Measurements from ENCODE around the gene BMPR1A.

Gene BMPR1A

GRCh38 chr10:86956848-86957448 lies 200.5 kb downstream of the BMPR1A start:
- DNase-seq (ENCODE audit: low spot score): no peak

DNA sequence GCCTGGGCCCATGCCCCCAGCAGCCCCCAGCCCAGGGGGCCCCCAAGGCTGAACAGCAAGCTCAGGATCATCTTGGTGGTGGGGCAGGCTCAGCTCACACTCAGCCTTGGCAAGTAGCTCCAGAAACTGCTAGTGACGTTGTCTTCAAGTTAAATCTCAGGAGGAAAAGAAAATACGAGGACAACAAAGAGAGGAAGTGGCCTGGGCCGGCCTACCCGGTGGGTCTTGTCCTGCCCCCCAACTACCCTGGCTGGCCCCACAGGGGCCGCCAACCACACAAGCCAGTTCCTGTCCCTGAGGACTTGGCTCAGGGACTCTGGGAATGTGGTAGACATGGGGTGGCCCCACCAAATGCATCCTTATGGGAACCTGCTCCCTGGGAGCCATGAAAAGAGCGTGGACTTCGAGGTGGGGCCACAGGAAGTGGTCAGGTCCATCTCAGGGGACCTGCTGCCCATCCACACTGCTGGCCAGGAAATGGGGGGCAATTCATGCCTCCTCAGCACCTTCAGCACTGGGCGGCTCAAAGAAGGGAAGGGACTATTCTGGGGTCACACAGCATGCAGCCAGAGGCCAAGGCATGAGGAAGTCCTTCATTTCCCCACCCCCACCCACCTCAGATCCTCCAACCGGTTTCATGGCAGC lies 201.2 kb downstream of the BMPR1A start, which contains the start of gene MMRN2:
MMRN2 (minus strand) TSS at position 145 of the 645 bp plus-strand sequence; CDS start at position 71, 74 bp downstream.
- DNase-seq (ENCODE audit: low spot score): no peak

- no peak for DNase-seq (ENCODE audit: low spot score)
Measured at GRCh38 chr10:86958116-86958900, 201.9 kb downstream of the BMPR1A start, which contains the start of gene SNCG. Gene SNCG (plus strand): TSS chr10:86958599. CDS start chr10:86958698, 99 bp downstream.

DNA sequence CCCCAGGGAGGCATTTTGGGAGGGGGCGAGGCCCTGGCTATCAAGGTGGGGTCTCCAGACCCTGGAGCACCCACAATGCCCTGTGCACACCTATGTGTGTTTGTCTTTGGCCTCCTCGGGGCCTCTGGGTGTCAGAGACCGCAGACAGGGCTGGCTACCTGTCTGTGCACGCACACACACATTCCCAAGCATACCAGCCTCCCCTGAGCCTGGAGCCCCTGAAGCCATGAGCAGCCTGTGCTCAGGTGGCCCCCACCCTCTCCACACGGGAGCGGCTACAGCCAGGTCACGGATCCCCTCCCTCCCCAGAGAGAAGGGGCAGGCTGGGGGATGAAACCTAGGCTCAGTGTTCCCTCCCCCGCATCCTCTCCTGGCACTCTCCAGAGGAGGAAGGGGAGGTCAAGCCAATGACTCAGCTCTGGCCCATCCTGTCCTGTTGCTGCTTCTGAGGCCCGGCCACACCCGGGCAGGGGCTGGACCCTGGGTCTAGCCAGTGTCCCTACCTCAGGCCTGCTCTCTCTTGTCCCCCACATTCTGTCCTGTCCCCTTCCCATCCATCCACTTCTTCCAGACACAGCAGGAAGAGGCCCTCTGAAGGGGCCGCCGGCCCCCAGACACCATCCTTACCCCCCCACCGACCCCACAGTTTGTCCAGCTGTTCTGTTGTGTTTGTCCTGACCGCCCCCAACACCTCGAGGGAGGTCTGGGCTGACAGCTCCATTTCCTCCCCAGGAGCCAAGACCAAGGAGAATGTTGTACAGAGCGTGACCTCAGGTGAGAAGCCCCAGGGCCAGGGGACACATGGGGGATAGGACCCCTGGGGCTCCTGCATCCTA lies 202.7 kb downstream of the BMPR1A start:
- no peak for DNase-seq (ENCODE audit: low spot score)

DNA sequence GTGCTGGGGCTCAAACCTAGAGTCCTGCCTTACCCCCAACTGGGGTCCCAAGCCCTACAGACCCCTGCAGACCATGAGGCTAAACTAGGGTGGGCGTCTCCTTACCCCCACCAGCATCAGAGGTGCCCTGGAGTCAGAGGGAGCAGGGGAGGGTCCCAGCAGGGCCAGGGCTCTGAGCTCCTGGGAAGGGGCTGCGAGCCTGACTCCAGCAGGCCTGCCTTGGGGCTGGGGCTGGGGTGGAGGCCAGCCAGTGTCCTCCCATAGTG lies 203.3 kb downstream of the BMPR1A start:
- DNase-seq (ENCODE audit: low spot score): no peak

GRCh38 chr10:86960003-86960862 lies 203.8 kb downstream of the BMPR1A start:
- DNase-seq (ENCODE audit: low spot score): peak; percentile 64

GRCh38 chr10:86960863-86961434 lies 204.5 kb downstream of the BMPR1A start:
- no peak for DNase-seq (ENCODE audit: low spot score)

DNA sequence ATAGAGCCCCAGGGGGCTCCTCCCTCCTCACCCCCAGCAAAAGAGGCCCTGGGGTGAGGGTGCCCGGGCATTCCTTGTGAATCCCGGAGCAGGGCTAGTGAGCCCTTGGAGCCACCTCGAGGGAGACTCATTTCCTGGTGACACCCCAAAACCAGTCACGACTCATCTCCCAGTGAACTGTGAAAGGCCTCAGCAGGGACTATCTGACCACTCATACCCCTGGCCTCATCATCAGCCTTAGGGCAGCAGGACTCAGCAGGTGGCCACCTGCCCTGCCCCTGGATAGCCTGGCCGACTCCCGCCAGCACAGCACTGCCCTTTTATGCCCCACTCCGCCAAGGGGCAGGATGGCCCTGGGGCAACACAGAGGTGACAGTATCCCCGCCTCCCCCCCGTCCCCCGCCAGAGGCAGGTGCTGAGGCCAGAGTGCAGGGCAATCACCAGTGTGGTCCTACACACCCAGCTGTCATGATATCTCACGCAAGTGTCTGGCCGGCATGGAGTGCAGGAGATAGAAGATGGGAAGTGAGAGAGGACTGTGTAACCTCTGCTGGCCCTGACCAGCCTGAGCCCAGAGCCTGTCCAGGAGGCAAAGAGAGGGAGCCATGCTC lies 205.2 kb downstream of the BMPR1A start:
- DNase-seq (ENCODE audit: low spot score): no peak

- no peak for DNase-seq (ENCODE audit: low spot score)
Measured at GRCh38 chr10:86962136-86962980, 205.9 kb downstream of the BMPR1A start.

GRCh38 chr10:86962981-86963310 lies 206.5 kb downstream of the BMPR1A start:
- no peak for DNase-seq (ENCODE audit: low spot score)

DNA sequence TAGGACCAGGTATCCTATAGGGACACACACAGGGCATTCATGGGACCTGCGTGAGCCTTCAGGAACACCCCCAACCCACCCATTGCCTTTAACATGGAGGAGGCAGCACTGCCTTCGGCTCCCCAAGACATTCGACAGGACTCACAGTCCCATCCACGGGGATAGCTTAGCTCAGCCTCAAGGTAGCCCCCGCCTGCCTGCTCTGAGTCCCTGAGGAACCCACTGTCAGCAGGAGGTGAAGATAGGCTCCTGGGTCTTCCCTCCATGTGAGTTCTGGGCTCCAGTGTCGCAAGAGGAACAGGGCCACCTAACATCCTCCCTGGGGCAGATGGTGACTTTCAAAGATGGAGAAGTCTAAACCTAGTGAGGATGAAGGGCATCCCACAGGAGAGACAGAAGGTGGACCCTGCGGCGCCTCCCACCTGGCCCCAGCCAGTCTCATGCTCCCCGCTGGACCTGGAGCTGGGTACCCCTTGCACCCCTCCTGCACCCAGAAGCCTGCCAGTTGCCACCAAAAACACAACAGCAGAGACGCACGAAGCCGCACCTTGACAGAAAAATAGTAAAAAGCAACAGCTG lies 207.0 kb downstream of the BMPR1A start:
- no peak for DNase-seq (ENCODE audit: low spot score)

DNA sequence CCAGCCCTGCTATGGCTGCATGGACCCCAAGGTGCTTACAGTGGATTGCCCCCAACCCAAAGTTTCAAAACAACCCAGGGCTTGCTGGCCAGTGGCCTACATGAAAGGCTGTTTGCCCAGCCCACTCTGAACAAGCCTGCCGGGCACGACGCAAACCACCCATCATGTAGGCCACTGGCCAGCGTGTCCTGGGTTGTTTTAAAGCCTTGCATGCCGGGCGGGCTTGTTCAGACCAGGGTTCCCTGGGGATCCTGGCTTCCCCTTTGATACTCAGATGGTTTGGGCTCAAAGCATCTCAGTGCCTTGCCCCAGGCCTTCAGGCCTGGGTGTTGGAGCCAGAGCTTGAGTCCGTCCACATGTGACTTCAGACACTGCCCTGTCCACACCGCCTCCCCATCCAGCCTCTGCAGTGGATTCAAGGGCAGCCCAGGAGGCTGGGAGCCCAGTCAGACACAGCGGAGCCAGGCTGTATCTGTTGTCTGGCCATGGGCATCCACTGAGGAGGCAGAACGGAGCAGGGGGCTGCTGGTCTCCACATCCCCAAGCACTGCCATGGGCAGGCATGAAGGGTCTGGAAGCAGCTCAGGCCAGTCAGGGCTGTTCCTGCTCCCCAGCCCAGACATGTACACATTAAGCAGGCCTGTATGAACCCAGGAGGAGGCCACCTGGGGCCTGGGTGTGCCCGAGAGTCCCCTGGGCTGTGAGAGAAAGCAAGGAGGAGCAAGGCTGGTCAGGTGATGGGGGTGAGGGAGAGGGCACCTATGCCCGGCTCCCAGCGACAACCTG lies 207.8 kb downstream of the BMPR1A start:
- no peak for DNase-seq (ENCODE audit: low spot score)

- DNase-seq (ENCODE audit: low spot score): no peak
Measured at GRCh38 chr10:86964847-86965190, 208.4 kb downstream of the BMPR1A start.

- peak; percentile 38 for DNase-seq (ENCODE audit: low spot score)
Measured at GRCh38 chr10:86965986-86966654, 209.7 kb downstream of the BMPR1A start.

GRCh38 chr10:86967481-86967941 lies 211.1 kb downstream of the BMPR1A start:
- no peak for DNase-seq (ENCODE audit: low spot score)

GRCh38 chr10:86968271-86968993 lies 212.0 kb downstream of the BMPR1A start, which contains the start of gene ADIRF:
Gene ADIRF (plus strand): TSS chr10:86968482. CDS start chr10:86968545, 63 bp downstream.
- DNase-seq (ENCODE audit: low spot score): no peak

DNA sequence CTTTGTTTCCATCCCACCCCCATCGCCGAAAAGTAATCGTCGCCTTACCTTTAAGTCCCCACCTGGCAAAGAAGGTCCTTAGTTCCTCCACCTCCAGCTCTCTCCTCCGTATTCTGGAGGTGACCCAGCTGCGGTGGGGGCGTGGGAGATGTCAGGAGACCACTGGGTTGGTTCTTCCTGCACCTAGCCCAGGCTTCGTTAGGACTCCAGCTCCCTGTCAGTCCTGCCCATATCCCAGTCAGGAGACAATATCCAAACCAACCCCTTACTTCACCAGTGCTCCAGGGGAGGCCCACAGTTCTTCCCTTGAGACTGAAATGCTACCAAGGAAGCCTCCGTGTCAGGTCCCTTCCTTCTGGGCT lies 212.6 kb downstream of the BMPR1A start:
- no peak for DNase-seq (ENCODE audit: low spot score)

All from activated CD4-positive, alpha-beta T cell treated with anti-CD3 and anti-CD28 coated beads, Interleukin-2, Interleukin-4, amounts not matched to agents 100 ng/mL and 50 ng/mL, durations not matched to agents 16 hours and 8 hours (primary cell).